ENCODE data around the gene MYF6. TPM values are rescaled to one million over a fixed set of nuclear protein-coding genes. Genes with fewer than 3 reads are reported as not detected.

Gene MYF6
- polyA plus RNA-seq, 2 donors: not detected

GRCh38 chr12:80702889-80703805, 4.3 kb upstream of the MYF6 start:
- Histone ChIP-seq H3K4me1 (ENCODE audit: control insufficient read depth in 2 of 2, insufficient read depth in 2 of 2, low read length in 1 of 2) (no peaks in the 10 kb centered on the region), H3K9me3 (ENCODE audit: control insufficient read depth in 2 of 2, insufficient read depth in 1 of 2, low read depth in 1 of 2, low read length in 1 of 2) (no peaks in the 10 kb centered on the region), H3K36me3 (ENCODE audit: control insufficient read depth in 2 of 2, insufficient read depth in 2 of 2, low read length in 1 of 2) (no peaks in the 10 kb centered on the region), H3K27ac (ENCODE audit: low read depth in 2 of 2, low read length in 1 of 2) (no peak overlapping the region), H3K27me3 (ENCODE audit: control insufficient read depth in 1 of 2, insufficient read depth in 2 of 2, low read length in 2 of 2) (no peaks in the 10 kb centered on the region), H3K4me3 (ENCODE audit: low read depth in 1 of 2, low read length in 2 of 2) (no peak overlapping the region)
- 49 to 55% methylated on average over 12 of the region's 12 CpGs for WGBS, 2 donors

GRCh38 chr12:80704420-80704819, 3.0 kb upstream of the MYF6 start:
- H3K4me3 ChIP-seq (ENCODE audit: low read depth in 1 of 2, low read length in 2 of 2): no peak overlapping the region
- peaks cover 0 to 3% of the 10 kb centered on the region in 2 donors for H3K4me1 ChIP-seq (ENCODE audit: control insufficient read depth in 2 of 2, insufficient read depth in 2 of 2, low read length in 1 of 2)
- H3K9me3 ChIP-seq (ENCODE audit: control insufficient read depth in 2 of 2, insufficient read depth in 1 of 2, low read depth in 1 of 2, low read length in 1 of 2): no peaks in the 10 kb centered on the region
- no peaks in the 10 kb centered on the region for H3K36me3 ChIP-seq (ENCODE audit: control insufficient read depth in 2 of 2, insufficient read depth in 2 of 2, low read length in 1 of 2)
- no peaks in the 10 kb centered on the region for H3K27me3 ChIP-seq (ENCODE audit: control insufficient read depth in 1 of 2, insufficient read depth in 2 of 2, low read length in 2 of 2)
- 78 to 79% methylated on average over 2 of the region's 2 CpGs for WGBS, 2 donors
- no peak overlapping the region for H3K27ac ChIP-seq (ENCODE audit: low read depth in 2 of 2, low read length in 1 of 2)

GRCh38 chr12:80707830-80708258, 410 bp downstream of the MYF6 start:
- Histone ChIP-seq H3K9me3 (ENCODE audit: control insufficient read depth in 2 of 2, insufficient read depth in 1 of 2, low read depth in 1 of 2, low read length in 1 of 2) (no peaks in the 10 kb centered on the region), H3K27me3 (ENCODE audit: control insufficient read depth in 1 of 2, insufficient read depth in 2 of 2, low read length in 2 of 2) (peaks cover 0 to 4% of the 10 kb centered on the region in 2 donors), H3K4me1 (ENCODE audit: control insufficient read depth in 2 of 2, insufficient read depth in 2 of 2, low read length in 1 of 2) (peaks cover 0 to 3% of the 10 kb centered on the region in 2 donors), H3K36me3 (ENCODE audit: control insufficient read depth in 2 of 2, insufficient read depth in 2 of 2, low read length in 1 of 2) (no peaks in the 10 kb centered on the region), H3K27ac (ENCODE audit: low read depth in 2 of 2, low read length in 1 of 2) (no peak overlapping the region), H3K4me3 (ENCODE audit: low read depth in 1 of 2, low read length in 2 of 2) (no peak overlapping the region)
- 47 to 55% methylated on average over 21 of the region's 21 CpGs for WGBS, 2 donors

GRCh38 chr12:80708259-80708974, 983 bp downstream of the MYF6 start:
- Histone ChIP-seq H3K4me1 (ENCODE audit: control insufficient read depth in 2 of 2, insufficient read depth in 2 of 2, low read length in 1 of 2) (peaks cover 0 to 3% of the 10 kb centered on the region in 2 donors), H3K27me3 (ENCODE audit: control insufficient read depth in 1 of 2, insufficient read depth in 2 of 2, low read length in 2 of 2) (peaks cover 0 to 4% of the 10 kb centered on the region in 2 donors), H3K4me3 (ENCODE audit: low read depth in 1 of 2, low read length in 2 of 2) (no peak overlapping the region), H3K9me3 (ENCODE audit: control insufficient read depth in 2 of 2, insufficient read depth in 1 of 2, low read depth in 1 of 2, low read length in 1 of 2) (no peaks in the 10 kb centered on the region), H3K27ac (ENCODE audit: low read depth in 2 of 2, low read length in 1 of 2) (no peak overlapping the region), H3K36me3 (ENCODE audit: control insufficient read depth in 2 of 2, insufficient read depth in 2 of 2, low read length in 1 of 2) (no peaks in the 10 kb centered on the region)
- WGBS, 2 donors: 14 to 17% methylated on average over 50 of the region's 50 CpGs

GRCh38 chr12:80708975-80709328, 1.5 kb downstream of the MYF6 start:
- Histone ChIP-seq H3K4me1 (ENCODE audit: control insufficient read depth in 2 of 2, insufficient read depth in 2 of 2, low read length in 1 of 2) (peaks cover 0 to 3% of the 10 kb centered on the region in 2 donors), H3K36me3 (ENCODE audit: control insufficient read depth in 2 of 2, insufficient read depth in 2 of 2, low read length in 1 of 2) (no peaks in the 10 kb centered on the region), H3K27ac (ENCODE audit: low read depth in 2 of 2, low read length in 1 of 2) (no peak overlapping the region), H3K9me3 (ENCODE audit: control insufficient read depth in 2 of 2, insufficient read depth in 1 of 2, low read depth in 1 of 2, low read length in 1 of 2) (no peaks in the 10 kb centered on the region), H3K27me3 (ENCODE audit: control insufficient read depth in 1 of 2, insufficient read depth in 2 of 2, low read length in 2 of 2) (peaks cover 0 to 4% of the 10 kb centered on the region in 2 donors), H3K4me3 (ENCODE audit: low read depth in 1 of 2, low read length in 2 of 2) (no peak overlapping the region)
- 46 to 56% methylated on average over 10 of the region's 10 CpGs for WGBS, 2 donors

GRCh38 chr12:80709811-80710726, 2.6 kb downstream of the MYF6 start:
- WGBS, 2 donors: 66 to 74% methylated on average over 20 of the region's 20 CpGs
- Histone ChIP-seq H3K9me3 (ENCODE audit: control insufficient read depth in 2 of 2, insufficient read depth in 1 of 2, low read depth in 1 of 2, low read length in 1 of 2) (no peaks in the 10 kb centered on the region), H3K4me1 (ENCODE audit: control insufficient read depth in 2 of 2, insufficient read depth in 2 of 2, low read length in 1 of 2) (peaks cover 0 to 3% of the 10 kb centered on the region in 2 donors), H3K4me3 (ENCODE audit: low read depth in 1 of 2, low read length in 2 of 2) (no peak overlapping the region), H3K36me3 (ENCODE audit: control insufficient read depth in 2 of 2, insufficient read depth in 2 of 2, low read length in 1 of 2) (no peaks in the 10 kb centered on the region), H3K27ac (ENCODE audit: low read depth in 2 of 2, low read length in 1 of 2) (no peak overlapping the region), H3K27me3 (ENCODE audit: control insufficient read depth in 1 of 2, insufficient read depth in 2 of 2, low read length in 2 of 2) (peaks cover 0 to 4% of the 10 kb centered on the region in 2 donors)

- no peaks in the 10 kb centered on the region for H3K36me3 ChIP-seq (ENCODE audit: control insufficient read depth in 2 of 2, insufficient read depth in 2 of 2, low read length in 1 of 2)
Observed at GRCh38 chr12:80710727-80711449, 3.5 kb downstream of the MYF6 start.

GRCh38 chr12:80711866-80712265, 4.4 kb downstream of the MYF6 start:
- H3K36me3 ChIP-seq (ENCODE audit: control insufficient read depth in 2 of 2, insufficient read depth in 2 of 2, low read length in 1 of 2): no peaks in the 10 kb centered on the region
- H3K4me1 ChIP-seq (ENCODE audit: control insufficient read depth in 2 of 2, insufficient read depth in 2 of 2, low read length in 1 of 2): peaks cover 0 to 3% of the 10 kb centered on the region in 2 donors
- H3K4me3 ChIP-seq (ENCODE audit: low read depth in 1 of 2, low read length in 2 of 2): no peak overlapping the region
- H3K27ac ChIP-seq (ENCODE audit: low read depth in 2 of 2, low read length in 1 of 2): no peak overlapping the region
- H3K27me3 ChIP-seq (ENCODE audit: control insufficient read depth in 1 of 2, insufficient read depth in 2 of 2, low read length in 2 of 2): peaks cover 0 to 4% of the 10 kb centered on the region in 2 donors
- H3K9me3 ChIP-seq (ENCODE audit: control insufficient read depth in 2 of 2, insufficient read depth in 1 of 2, low read depth in 1 of 2, low read length in 1 of 2): peaks cover 0 to 1% of the 10 kb centered on the region in 2 donors
- WGBS, 2 donors: 49 to 50% methylated on average over 1 of the region's 1 CpG

More at GRCh38 chr12:80710727-80711449, 3.5 kb downstream of the MYF6 start:
- H3K9me3 ChIP-seq (ENCODE audit: control insufficient read depth in 2 of 2, insufficient read depth in 1 of 2, low read depth in 1 of 2, low read length in 1 of 2): no peaks in the 10 kb centered on the region
- peaks cover 0 to 3% of the 10 kb centered on the region in 2 donors for H3K4me1 ChIP-seq (ENCODE audit: control insufficient read depth in 2 of 2, insufficient read depth in 2 of 2, low read length in 1 of 2)
- H3K27ac ChIP-seq (ENCODE audit: low read depth in 2 of 2, low read length in 1 of 2): no peak overlapping the region
- H3K27me3 ChIP-seq (ENCODE audit: control insufficient read depth in 1 of 2, insufficient read depth in 2 of 2, low read length in 2 of 2): peaks cover 0 to 4% of the 10 kb centered on the region in 2 donors
- H3K4me3 ChIP-seq (ENCODE audit: low read depth in 1 of 2, low read length in 2 of 2): no peak overlapping the region
- 84 to 94% methylated on average over 1 of the region's 1 CpG for WGBS, 2 donors

Measured in esophagus (tissue), 2 donors.